Neural progenitor cell (in vitro differentiated cells): ENCODE data around the gene DCST1.

ENCODE experiments used
- EZH2 ChIP-seq: fragments of 200-600 bp; sonication (generic); IDR thresholded peaks from 2 replicates; pipeline ENCODE4 v1.6.1; 2017; ENCODE audit warnings: antibody characterized with exemption, mild to moderate bottlenecking, moderate library complexity
- EZH2phosphoT487 ChIP-seq: fragments of 200-600 bp; sonication (generic); IDR thresholded peaks from 2 replicates; pipeline ENCODE4 v1.6.1; 2017; ENCODE audit warnings: antibody characterized with exemption
- TF ChIP-seq, protein P1 (sequence below): fragments of 200-600 bp; sonication (generic); IDR thresholded peaks from 2 replicates; pipeline ENCODE4 v1.5.1; 2017; ENCODE audit warnings: antibody characterized with exemption, mild to moderate bottlenecking

DNA sequence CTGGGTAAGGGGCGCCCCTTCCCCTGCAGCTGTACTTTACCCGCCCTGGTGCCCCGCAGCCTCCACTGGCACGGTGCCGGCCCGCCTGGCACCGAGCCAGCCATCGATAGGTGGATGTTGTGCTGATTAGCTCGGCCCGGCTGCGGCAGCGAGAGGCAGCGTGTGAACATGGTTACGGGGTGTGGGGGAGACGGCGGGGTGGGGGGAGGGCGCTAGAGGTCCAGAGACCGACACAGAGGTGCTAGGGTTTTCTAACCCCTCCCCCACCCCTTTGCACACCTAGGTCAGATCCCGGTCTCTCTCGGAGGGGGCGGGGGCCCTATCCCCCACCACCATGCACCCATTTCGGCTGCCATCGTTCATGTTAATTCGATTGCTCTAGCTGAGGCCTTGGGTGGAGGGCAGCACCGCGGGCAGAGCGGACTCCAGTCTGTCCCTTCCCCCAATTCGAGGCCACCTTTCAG lies 36.6 kb downstream of the DCST1 start:
- TF ChIP-seq, protein P1, sequence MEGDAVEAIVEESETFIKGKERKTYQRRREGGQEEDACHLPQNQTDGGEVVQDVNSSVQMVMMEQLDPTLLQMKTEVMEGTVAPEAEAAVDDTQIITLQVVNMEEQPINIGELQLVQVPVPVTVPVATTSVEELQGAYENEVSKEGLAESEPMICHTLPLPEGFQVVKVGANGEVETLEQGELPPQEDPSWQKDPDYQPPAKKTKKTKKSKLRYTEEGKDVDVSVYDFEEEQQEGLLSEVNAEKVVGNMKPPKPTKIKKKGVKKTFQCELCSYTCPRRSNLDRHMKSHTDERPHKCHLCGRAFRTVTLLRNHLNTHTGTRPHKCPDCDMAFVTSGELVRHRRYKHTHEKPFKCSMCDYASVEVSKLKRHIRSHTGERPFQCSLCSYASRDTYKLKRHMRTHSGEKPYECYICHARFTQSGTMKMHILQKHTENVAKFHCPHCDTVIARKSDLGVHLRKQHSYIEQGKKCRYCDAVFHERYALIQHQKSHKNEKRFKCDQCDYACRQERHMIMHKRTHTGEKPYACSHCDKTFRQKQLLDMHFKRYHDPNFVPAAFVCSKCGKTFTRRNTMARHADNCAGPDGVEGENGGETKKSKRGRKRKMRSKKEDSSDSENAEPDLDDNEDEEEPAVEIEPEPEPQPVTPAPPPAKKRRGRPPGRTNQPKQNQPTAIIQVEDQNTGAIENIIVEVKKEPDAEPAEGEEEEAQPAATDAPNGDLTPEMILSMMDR, result no peak
- no peak for TF ChIP-seq EZH2
- TF ChIP-seq EZH2phosphoT487, result no peak
